ENCODE results near the gene ZNF33B. TPM values are rescaled to one million over a fixed set of nuclear protein-coding genes. Genes with fewer than 3 reads are reported as not detected.

Gene ZNF33B
- total and polyA plus RNA-seq, 9 of the 15 experiments (the other 6 are each of a cell fraction or from before 2014, with no cell fraction given), result 6.9 to 23.9 (median 15.4) TPM

- POLR2A ChIA-PET, result no interaction called here
- peak; percentile 98 for FAIRE-seq
- peak overlapping the region; percentile 80 to 97 for H3K9ac ChIP-seq (ENCODE audit: insufficient read depth in 1 of 2, low read depth in 2 of 2, low read length in 2 of 2)
- H3K36me3 ChIP-seq (ENCODE audit: control insufficient read depth, insufficient read depth, low read length), result peaks cover 15% of the 10 kb centered on the region; the same call in 1 of the 3 replicates
- H3K9me1 ChIP-seq (ENCODE audit: control insufficient read depth, insufficient read depth, low read length), result no peaks in the 10 kb centered on the region
- H3K4me3 ChIP-seq, result peak overlapping the region; percentile 72
- under 1% methylated on average over 51 of the region's 61 CpGs for WGBS (ENCODE audit: insufficient coverage, low coverage, missing lambda C conversion rate)
- peaks cover 26% of the 10 kb centered on the region for H3K79me2 ChIP-seq (ENCODE audit: control insufficient read depth, insufficient read depth, low read length)
- H3K9me3 ChIP-seq (replicated peaks; ENCODE audit: control insufficient read depth, insufficient read depth, low read depth, low read length), result 0 out of 2 replicates have a peak, but pooled peaks cover 2% of the 10 kb centered on the region
- H3K27ac ChIP-seq (ENCODE audit: extremely low read depth, low read depth, low read length), result peak overlapping the region; percentile 68
- no peaks in the 10 kb centered on the region for H3K27me3 ChIP-seq (ENCODE audit: control insufficient read depth in 2 of 2, insufficient read depth in 2 of 2, low read length in 2 of 2)
- peak; percentile 95 for ATAC-seq
- H3K4me2 ChIP-seq (ENCODE audit: insufficient read depth, low read length), result peak overlapping the region; percentile 90
- peaks cover 0 to 17% of the 10 kb centered on the region in 2 experiments; a peak in 3 of 5 replicates for H3K4me1 ChIP-seq (replicated peaks in 1 of 2; ENCODE audit: control insufficient read depth in 2 of 2, insufficient read depth in 2 of 2, low read length in 2 of 2)
- TSS peak; percentile 48 for BruUV-seq (replicated peaks)
- H4K20me1 ChIP-seq (replicated peaks; ENCODE audit: control insufficient read depth, insufficient read depth, low read length), result no peaks in the 10 kb centered on the region
- DNase-seq (ENCODE audit: extremely low read depth in 1 of 4, low spot score in 3 of 4), result peak; percentile 91 to 99 (median 94)
- in situ Hi-C loops (cut with MboI), result no loop called here
- intact Hi-C loops (cut with micrococcal nuclease), result loop anchor here (2.0 to 5.0 kb wide), 3 partner anchors 86 to 230 kb away; partner anchors contain the start of genes BMS1 and ZNF33B
- CTCF ChIA-PET (ENCODE audit: low intra/inter-chr PET ratio), result no interaction called here
- peak overlapping the region; percentile 89 for H2AFZ ChIP-seq (ENCODE audit: low read depth, low read length)
- TF ChIP-seq ZNF347 (CRISPR knock-in tag; IDR thresholded peaks at IDR 0.05; ENCODE audit: low read depth), result no peak
- TF ChIP-seq UBTF (IDR thresholded peaks at IDR 0.05; ENCODE audit: borderline replicate concordance in 1 of 2, low read depth in 2 of 2, low read length in 2 of 2), result 0 out of 4 replicates have a peak, but pooled peaks of 1 of the 2 experiments have one; percentile 14
- 0 out of 2 replicates have a peak, but pooled peaks have one; percentile 17 for TF ChIP-seq IRF9 (tag; IDR thresholded peaks at IDR 0.05)
- TF ChIP-seq ZNF644 (tag; IDR thresholded peaks at IDR 0.05; ENCODE audit: low read depth), result peak; percentile 87
- TF ChIP-seq SMARCE1 (IDR thresholded peaks at IDR 0.05), result no peak
- TF ChIP-seq CREB3L1 (IDR thresholded peaks at IDR 0.05; ENCODE audit: borderline replicate concordance, low read depth), result peak; percentile 89
- TF ChIP-seq HBP1 (CRISPR knock-in tag; IDR thresholded peaks at IDR 0.05), result no peak
- no peak for TF ChIP-seq SIRT6 (IDR thresholded peaks at IDR 0.05; ENCODE audit: low read depth, low read length)
- TF ChIP-seq RAD21 (CRISPR knock-in tag; conservative IDR thresholded peaks at IDR 0.05 in 1 of 2, IDR thresholded peaks at IDR 0.05 in 1 of 2), result no peak
- peak; percentile 20; the same call in 1 of the 2 replicates for TF ChIP-seq STAT5A (IDR thresholded peaks at IDR 0.05; ENCODE audit: borderline replicate concordance, low read length)
These were observed 85.9 kb downstream of the ZNF33B start for GRCh38 chr10:42552188-42553063.
